ENCODE measurements around the gene EARS2.

GRCh38 chr16:23476289-23476688, 80.9 kb downstream of the EARS2 start:
- TF ChIP-seq E2F5 (CRISPR knock-in tag; IDR thresholded peaks at IDR 0.05), result no peak
- no peak for TF ChIP-seq USF2 (CRISPR knock-in tag; IDR thresholded peaks at IDR 0.05)
- no peak for TF ChIP-seq EZH2 (IDR thresholded peaks at IDR 0.05; ENCODE audit: borderline replicate concordance, low read depth, low read length)
- no peak for TF ChIP-seq CBX8 (IDR thresholded peaks at IDR 0.05; ENCODE audit: borderline replicate concordance, extremely low read depth, low read depth, low read length, poor library complexity, severe bottlenecking)
- TF ChIP-seq BRF2 (IDR thresholded peaks at IDR 0.05; ENCODE audit: borderline replicate concordance, insufficient read depth, insufficient read length), result no peak
- TF ChIP-seq TAF7 (tag; IDR thresholded peaks at IDR 0.05), result no peak
- TF ChIP-seq BRF1 (IDR thresholded peaks at IDR 0.05; ENCODE audit: borderline replicate concordance, extremely low read depth, insufficient read length), result no peak
- TF ChIP-seq BHLHE40 (IDR thresholded peaks at IDR 0.05; ENCODE audit: low read length), result no peak
- no peak for TF ChIP-seq POLR2AphosphoS5 (IDR thresholded peaks at IDR 0.05; ENCODE audit: control insufficient read depth, insufficient read depth, low read depth, low read length)
- TF ChIP-seq SMAD1 (IDR thresholded peaks at IDR 0.05; ENCODE audit: low read depth, low read length, partially characterized antibody), result no peak
- TF ChIP-seq ZFP1 (CRISPR knock-in tag; IDR thresholded peaks at IDR 0.05), result no peak
